ENCODE data around the gene ATXN3.
"Not testable (repeated sequence)": the region's sequence is repeated elsewhere in the genome, so short reads cannot be mapped to it uniquely, and the experiment has no call there.

GRCh38 chr14:92049221-92049620, 57.2 kb downstream of the ATXN3 start:
- TF ChIP-seq POLR2A (IDR thresholded peaks at IDR 0.05; ENCODE audit: low read length); GATA1 (IDR thresholded peaks at IDR 0.05; ENCODE audit: low read depth, low read length): not testable (repeated sequence)

All from erythroblast (primary cell).